ENCODE measurements around the gene ZNRF3. TPM values are rescaled to one million over a fixed set of nuclear protein-coding genes. Genes with fewer than 3 reads are reported as not detected.

Gene ZNRF3
- total and polyA plus RNA-seq, 2 experiments from 2014 or later = 11.1 to 32.2 TPM

GRCh38 chr22:29003552-29003951, 120.2 kb downstream of the ZNRF3 start (continued):
- TF ChIP-seq REST (IDR thresholded peaks at IDR 0.05; ENCODE audit: unreplicated experiment) (no peak), STAT1 (IDR thresholded peaks at IDR 0.05; ENCODE audit: unreplicated experiment) (no peak), ETS1 (IDR thresholded peaks at IDR 0.05) (no peak), JUNB (IDR thresholded peaks at IDR 0.05; ENCODE audit: unreplicated experiment) (no peak)

GRCh38 chr22:29003975-29004646, 120.7 kb downstream of the ZNRF3 start:
- H3K27ac Mint-ChIP-seq = peak overlapping the region; percentile 77
- H3K4me1 Mint-ChIP-seq = peaks cover 68% of the 10 kb centered on the region
- peaks cover 5% of the 10 kb centered on the region for H3K36me3 Mint-ChIP-seq (ENCODE audit: low read depth)

GRCh38 chr22:29004647-29005371, 121.4 kb downstream of the ZNRF3 start:
- H2AFZ ChIP-seq = no peak overlapping the region
- H3K4me1 ChIP-seq (ENCODE audit: insufficient read depth) = peaks cover 66% of the 10 kb centered on the region
- no peaks in the 10 kb centered on the region for H3K36me3 ChIP-seq (ENCODE audit: insufficient read depth)
- H3K4me1 Mint-ChIP-seq = peaks cover 65% of the 10 kb centered on the region
- H3K27me3 ChIP-seq (ENCODE audit: insufficient read depth) = no peaks in the 10 kb centered on the region
- ATAC-seq (peak; percentile 79), DNase-seq (ENCODE audit: low spot score) (peak; percentile 88)
- H3K4me3 Mint-ChIP-seq = peak overlapping the region; percentile 55
- H3K27ac ChIP-seq (ENCODE audit: low read depth) = peak overlapping the region; percentile 95
- peak overlapping the region; percentile 41 for H3K4me3 ChIP-seq
- no peaks in the 10 kb centered on the region for H3K9me2 ChIP-seq (ENCODE audit: insufficient read depth)
- H3K4me2 ChIP-seq = peak overlapping the region; percentile 72
- peaks cover 20% of the 10 kb centered on the region for H3K27me3 Mint-ChIP-seq (ENCODE audit: insufficient read depth, low read depth, poor library complexity)
- H3K27ac Mint-ChIP-seq = peak overlapping the region; percentile 92
- peaks cover 5% of the 10 kb centered on the region for H3K36me3 Mint-ChIP-seq (ENCODE audit: low read depth)
- peaks cover 14% of the 10 kb centered on the region; the same call in 1 of the 2 replicates for H3F3A ChIP-seq (replicated peaks; ENCODE audit: low read depth)
- no peaks in the 10 kb centered on the region; the same call in 2 of the 3 replicates for H3K9me3 Mint-ChIP-seq
- H4K20me1 ChIP-seq (replicated peaks; ENCODE audit: insufficient read depth) = no peaks in the 10 kb centered on the region
- H3K79me2 ChIP-seq (replicated peaks; ENCODE audit: insufficient read depth) = peaks cover 66% of the 10 kb centered on the region
- TF ChIP-seq NANOG (IDR thresholded peaks at IDR 0.05; ENCODE audit: borderline replicate concordance) = no peak
- no peak for TF ChIP-seq EZH2phosphoT487 (IDR thresholded peaks at IDR 0.05; ENCODE audit: unreplicated experiment)
- TF ChIP-seq CREB1 (CRISPR knock-in tag; IDR thresholded peaks at IDR 0.05; ENCODE audit: low read depth) = no peak
- no peak for TF ChIP-seq EZH2 (IDR thresholded peaks at IDR 0.05; ENCODE audit: low read depth, unreplicated experiment)
- TF ChIP-seq JUNB (IDR thresholded peaks at IDR 0.05; ENCODE audit: unreplicated experiment) = no peak
- TF ChIP-seq ZNF331 (CRISPR knock-in tag; IDR thresholded peaks at IDR 0.05; ENCODE audit: low read depth) = no peak
- TF ChIP-seq CTCF (conservative IDR thresholded peaks at IDR 0.05; ENCODE audit: low read depth in 2 of 2) = no peak

More at GRCh38 chr22:29003975-29004646, 120.7 kb downstream of the ZNRF3 start:
- Histone ChIP-seq H3F3A (replicated peaks; ENCODE audit: low read depth) (peaks cover 18% of the 10 kb centered on the region; the same call in 1 of the 2 replicates), H3K79me2 (replicated peaks; ENCODE audit: insufficient read depth) (peaks cover 60% of the 10 kb centered on the region), H3K4me1 (ENCODE audit: insufficient read depth) (peaks cover 71% of the 10 kb centered on the region), H3K9me2 (ENCODE audit: insufficient read depth) (no peaks in the 10 kb centered on the region), H3K27me3 (ENCODE audit: insufficient read depth) (no peaks in the 10 kb centered on the region), H3K27ac (ENCODE audit: low read depth) (peak overlapping the region; percentile 95), H3K36me3 (ENCODE audit: insufficient read depth) (no peaks in the 10 kb centered on the region), H4K20me1 (replicated peaks; ENCODE audit: insufficient read depth) (no peaks in the 10 kb centered on the region), H3K4me2 (peak overlapping the region; percentile 72), H2AFZ (no peak overlapping the region), H3K4me3 (peak overlapping the region; percentile 29; the same call in 1 of the 2 replicates)
- Mint-ChIP-seq H3K27me3 (ENCODE audit: insufficient read depth, low read depth, poor library complexity) (peaks cover 20% of the 10 kb centered on the region), H3K4me3 (peak overlapping the region; percentile 23), H3K9me3 (no peaks in the 10 kb centered on the region; the same call in 2 of the 3 replicates)
- DNase-seq (ENCODE audit: low spot score) (peak; percentile 67), ATAC-seq (peak; percentile 58)
- TF ChIP-seq EZH2phosphoT487 (IDR thresholded peaks at IDR 0.05; ENCODE audit: unreplicated experiment) = no peak
- TF ChIP-seq ZNF114 (CRISPR knock-in tag; IDR thresholded peaks at IDR 0.05) = no peak
- no peak for TF ChIP-seq POLR2AphosphoS5 (IDR thresholded peaks at IDR 0.05; ENCODE audit: low read depth)
- no peak for TF ChIP-seq STAT1 (IDR thresholded peaks at IDR 0.05; ENCODE audit: unreplicated experiment)
